ENCODE results near the gene PDAP1. TPM values are rescaled to one million over a fixed set of nuclear protein-coding genes. Genes with fewer than 3 reads are reported as not detected.
"Not testable (repeated sequence)": the region's sequence is repeated elsewhere in the genome, so short reads cannot be mapped to it uniquely, and the experiment has no call there.

Gene PDAP1
- total RNA-seq, 2 donors from 2014 or later, result 147 to 165 TPM

GRCh38 chr7:99355098-99355497 is 53.3 kb downstream of the PDAP1 start:
- no peaks in the 10 kb centered on the region for H3K9me3 ChIP-seq (ENCODE audit: control insufficient read depth, low read length)
- H3K4me3 ChIP-seq (ENCODE audit: low read length), result no peak overlapping the region
- no peak overlapping the region for H3K27ac Mint-ChIP-seq
- no peak overlapping the region for H3K9ac ChIP-seq (ENCODE audit: extremely low read depth, low read length, poor library complexity, severe bottlenecking)
- no peaks in the 10 kb centered on the region for H3K4me1 ChIP-seq (ENCODE audit: control insufficient read depth, insufficient read depth, low read length)
- H3K27me3 ChIP-seq (ENCODE audit: control insufficient read depth, insufficient read depth, low read length, poor library complexity, severe bottlenecking), result no peaks in the 10 kb centered on the region
- no peak overlapping the region for H3K27ac ChIP-seq (ENCODE audit: low read depth, low read length)
- no peak for DNase-seq
- H3K27me3 Mint-ChIP-seq (ENCODE audit: insufficient read depth), result no peaks in the 10 kb centered on the region
- H3K4me3 Mint-ChIP-seq, result no peak overlapping the region
- no peak for TF ChIP-seq CTCF (conservative IDR thresholded peaks at IDR 0.05)
- WGBS, 2 experiments (ENCODE audit: insufficient coverage in 1 of 2, insufficient read length in 1 of 2), result 93 to 96% methylated on average over 7 of the region's 7 CpGs
- no peaks in the 10 kb centered on the region for H3K4me1 Mint-ChIP-seq
- H3K9me3 Mint-ChIP-seq, result no peaks in the 10 kb centered on the region
- H3K36me3 ChIP-seq (ENCODE audit: control insufficient read depth, insufficient read depth, low read length), result peaks cover 66% of the 10 kb centered on the region
- H3K36me3 Mint-ChIP-seq (ENCODE audit: low read depth), result peaks cover 60% of the 10 kb centered on the region

GRCh38 chr7:99352247-99352646 is 56.1 kb downstream of the PDAP1 start:
- no peak overlapping the region for H3K27ac ChIP-seq (ENCODE audit: low read depth, low read length)
- H3K4me1 Mint-ChIP-seq, result no peaks in the 10 kb centered on the region

GRCh38 chr7:99350641-99351040 is 57.8 kb downstream of the PDAP1 start:
- not testable (repeated sequence) for H3K4me1 Mint-ChIP-seq; H3K4me3 Mint-ChIP-seq; H3K9me3 ChIP-seq (ENCODE audit: control insufficient read depth, low read length); DNase-seq; H3K9ac ChIP-seq (ENCODE audit: extremely low read depth, low read length, poor library complexity, severe bottlenecking); H3K9me3 Mint-ChIP-seq; H3K27me3 Mint-ChIP-seq (ENCODE audit: insufficient read depth); H3K27ac ChIP-seq (ENCODE audit: low read depth, low read length); H3K27me3 ChIP-seq (ENCODE audit: control insufficient read depth, insufficient read depth, low read length, poor library complexity, severe bottlenecking); H3K4me3 ChIP-seq (ENCODE audit: low read length); H3K27ac Mint-ChIP-seq; H3K4me1 ChIP-seq (ENCODE audit: control insufficient read depth, insufficient read depth, low read length)
- H3K36me3 Mint-ChIP-seq (ENCODE audit: low read depth), result peaks cover 58% of the 10 kb centered on the region
- 94 to 98% methylated on average over 3 of the region's 3 CpGs for WGBS, 2 experiments (ENCODE audit: insufficient coverage in 1 of 2, insufficient read length in 1 of 2)
- H3K36me3 ChIP-seq (ENCODE audit: control insufficient read depth, insufficient read depth, low read length), result peaks cover 62% of the 10 kb centered on the region

More at GRCh38 chr7:99352247-99352646, 56.1 kb downstream of the PDAP1 start:
- no peak overlapping the region for H3K4me3 Mint-ChIP-seq
- H3K9me3 ChIP-seq (ENCODE audit: control insufficient read depth, low read length), result no peaks in the 10 kb centered on the region
- H3K4me1 ChIP-seq (ENCODE audit: control insufficient read depth, insufficient read depth, low read length), result no peaks in the 10 kb centered on the region
- H3K27me3 Mint-ChIP-seq (ENCODE audit: insufficient read depth), result no peaks in the 10 kb centered on the region
- no peak for TF ChIP-seq CTCF (conservative IDR thresholded peaks at IDR 0.05)
- no peak overlapping the region for H3K9ac ChIP-seq (ENCODE audit: extremely low read depth, low read length, poor library complexity, severe bottlenecking)
- peaks cover 57% of the 10 kb centered on the region for H3K36me3 Mint-ChIP-seq (ENCODE audit: low read depth)
- no peaks in the 10 kb centered on the region for H3K9me3 Mint-ChIP-seq
- WGBS, 2 experiments (ENCODE audit: insufficient coverage in 1 of 2, insufficient read length in 1 of 2), result 91 to 99% methylated on average over 5 of the region's 5 CpGs
- no peak for DNase-seq
- H3K36me3 ChIP-seq (ENCODE audit: control insufficient read depth, insufficient read depth, low read length), result peaks cover 64% of the 10 kb centered on the region
- no peaks in the 10 kb centered on the region for H3K27me3 ChIP-seq (ENCODE audit: control insufficient read depth, insufficient read depth, low read length, poor library complexity, severe bottlenecking)
- H3K4me3 ChIP-seq (ENCODE audit: low read length), result no peak overlapping the region
- no peak overlapping the region for H3K27ac Mint-ChIP-seq

Other genes with a start within 250 kb of the PDAP1 start
- gene KPNA7, start 200.5 kb downstream of the PDAP1 start, total RNA-seq, result not detected
- gene MYH16, start 135.8 kb downstream of the PDAP1 start, total RNA-seq, result not detected
- gene ARPC1A, start 82.7 kb downstream of the PDAP1 start, total RNA-seq, result 100 to 1,000 TPM; 150 to 154 TPM
- gene ARPC1B, start 33.9 kb downstream of the PDAP1 start, total RNA-seq, result 10 to 100 TPM; 53.3 to 73.9 TPM
- gene BUD31, start 372 bp upstream of the PDAP1 start, total RNA-seq, result 100 to 1,000 TPM; 102 to 117 TPM
- 10 to 100 TPM; 11.9 to 12.5 TPM for gene PTCD1, start 30.2 kb upstream of the PDAP1 start, total RNA-seq
- gene CPSF4, start 30.3 kb upstream of the PDAP1 start, total RNA-seq, result 100 to 1,000 TPM in 1 of 2 donors, 10 to 100 TPM in 1; 87.3 to 126 TPM
- 100 to 1,000 TPM; 455 to 472 TPM for gene ATP5MF, start 57.6 kb upstream of the PDAP1 start, total RNA-seq
- gene ZNF789, start 64.3 kb upstream of the PDAP1 start, total RNA-seq, result 10 to 100 TPM; 13.7 to 16.5 TPM
- gene ZNF394, start 91.7 kb upstream of the PDAP1 start, total RNA-seq, result 10 to 100 TPM; 21.0 to 22.0 TPM
- gene ZKSCAN5, start 96.1 kb upstream of the PDAP1 start, total RNA-seq, result 10 to 100 TPM; 14.9 to 18.2 TPM
- gene FAM200A, start 143.5 kb upstream of the PDAP1 start, total RNA-seq, result 1 to 10 TPM; 7.7 to 8.3 TPM
- gene ZNF655, start 150.0 kb upstream of the PDAP1 start, total RNA-seq, result 10 to 100 TPM; 57.0 to 58.2 TPM
- gene TMEM225B, start 189.7 kb upstream of the PDAP1 start, total RNA-seq, result 1 to 10 TPM in 1 of 2 donors, under 1 TPM in 1; 0.26 to 3.2 TPM
- gene ZSCAN25, start 208.3 kb upstream of the PDAP1 start, total RNA-seq, result 10 to 100 TPM; 22.2 to 23.1 TPM